Heart left ventricle (tissue), 13 donors: ENCODE data around the gene FXR2.

Experiments used
- CTCF ChIP-seq, 12 donors: fragments of 200-600 bp; sonication (generic) in 4 of 12; IDR thresholded peaks; one replicate each; pipeline versions ENCODE4 v1.5.0 to v1.8.0; 2018 to 2022; ENCODE audit warnings: antibody characterized with exemption in 12 of 12, mild to moderate bottlenecking in 5 of 12
- POLR2A ChIP-seq, 2 donors: fragments of 450-650 bp; IDR thresholded peaks; one replicate each; pipeline ENCODE4 v1.6.1; 2017; ENCODE audit warnings: antibody characterized with exemption in 2 of 2, mild to moderate bottlenecking in 2 of 2, moderate library complexity in 2 of 2
- donor health status: ischemic (EF 13 %, LVEDD 7.1; RV severe dilation, severe dysfunction).
- donor health status: DM: no; HTN: yes; CAD: no.
- donor health status: DM: no; HTN: no; CAD: no.
- donor health status: ischemic (EF 25% LVEDD 6.9; RV normal size, moderate dysfunction).
- donor health status: ischemic (EF 25% LVEDD 5.7; RV mildly dilated, moderate dysfunction).
- donor health status: ischemic (EF 35%, LVEDD 5.7; RV mildly dilated, moderate dysfunction).
- donor health status: nonischemic (EF 11% LVEDD 7.7; RV severe dilation, severe dysfunction).
- donor health status: DM: yes; HTN: yes; CAD: no.
- donor health status: PGD.
- donor health status: ischemic (EF 29% LVEDD 5.4; RV normal size, mild dysfunction).
- donor health status: nonischemic (EF 23%, LVEDD 6.1; RV moderate dilation, normal function).

GRCh38 chr17:7620835-7621234 is 6.1 kb upstream of the FXR2 start:
- TF ChIP-seq CTCF (IDR thresholded peaks at IDR 0.05) (no peak), POLR2A (IDR thresholded peaks at IDR 0.05) (no peak)
